GM10266 (cell line): Measurements from ENCODE around the gene PPP4R4.

Experiments
- DNase-seq: peaks from one replicate; pipeline ENCODE4 v3.0.0; 2012; ENCODE audit errors: extremely low spot score
- CTCF ChIP-seq: IDR thresholded peaks from 2 replicates; pipeline ENCODE4 v1.5.1; 2012; ENCODE audit warnings: mild to moderate bottlenecking, low read depth; ENCODE audit not compliant: control insufficient read depth, insufficient read depth; ENCODE audit errors: missing control alignments

Gene PPP4R4

GRCh38 chr14:94161981-94162380 is 12.1 kb upstream of the PPP4R4 start:
- no peak for TF ChIP-seq CTCF
- DNase-seq: no peak

GRCh38 chr14:94162466-94162865 is 11.7 kb upstream of the PPP4R4 start:
- TF ChIP-seq CTCF: no peak
- DNase-seq: no peak

GRCh38 chr14:94163796-94164195 is 10.3 kb upstream of the PPP4R4 start:
- TF ChIP-seq CTCF: no peak
- DNase-seq: no peak

GRCh38 chr14:94164685-94165431 is 9.3 kb upstream of the PPP4R4 start:
- no peak for TF ChIP-seq CTCF
- no peak for DNase-seq

GRCh38 chr14:94165744-94166143 is 8.4 kb upstream of the PPP4R4 start:
- TF ChIP-seq CTCF: no peak

GRCh38 chr14:94170136-94170535 is 4.0 kb upstream of the PPP4R4 start:
- no peak for DNase-seq

More at GRCh38 chr14:94165744-94166143, 8.4 kb upstream of the PPP4R4 start:
- DNase-seq: no peak

More at GRCh38 chr14:94170136-94170535, 4.0 kb upstream of the PPP4R4 start:
- TF ChIP-seq CTCF: no peak
